HG02938 (cell line): ENCODE data around the gene CACNA2D4.
"Not testable (repeated sequence)": the region's sequence is repeated elsewhere in the genome, so short reads cannot be mapped to it uniquely, and the experiment has no call there.

ENCODE experiments used
- ATAC-seq: cut with Tn5 transposase; IDR thresholded peaks from one replicate; pipeline ENCODE4 v1.9.1; 2021; ENCODE audit warnings: mild to moderate bottlenecking, moderate library complexity; ENCODE audit not compliant: unreplicated experiment

The CACNA2D4 gene

DNA sequence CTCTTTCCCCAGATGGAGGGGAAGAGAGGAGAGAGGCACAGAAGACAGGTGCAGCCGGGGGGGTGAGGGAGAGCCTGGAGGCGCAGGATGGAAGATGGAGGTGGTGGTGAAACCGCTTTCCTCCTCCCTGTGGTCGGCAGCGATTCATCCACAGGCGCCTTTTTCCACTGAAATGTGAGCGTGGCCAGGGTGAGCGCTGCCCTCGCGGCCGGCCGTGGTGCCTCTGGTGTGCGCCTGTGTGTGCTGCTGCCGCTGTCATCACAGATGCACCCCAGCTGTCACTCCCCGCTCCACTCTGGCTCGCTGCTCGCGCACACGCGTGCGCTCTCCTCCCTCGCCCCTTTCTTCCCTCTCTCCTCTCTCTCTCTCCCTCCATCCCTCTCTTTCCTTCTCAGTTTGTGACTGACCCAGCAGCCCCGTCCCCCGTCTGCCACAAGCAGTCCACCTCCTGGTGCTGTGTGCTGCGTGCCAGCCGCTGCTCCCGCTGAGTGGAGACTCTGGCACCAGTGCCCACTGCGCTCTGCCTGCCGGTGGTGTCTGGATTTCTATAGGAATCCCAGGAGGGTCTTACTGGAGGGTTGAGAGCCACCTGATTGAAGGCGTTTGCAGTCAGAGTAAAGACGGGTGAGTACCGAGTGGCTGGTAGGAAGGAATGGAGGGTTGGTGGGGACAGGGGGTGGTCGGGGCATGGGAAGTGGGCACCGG, 98.1 kb downstream of the CACNA2D4 start, which contains the start of gene LRTM2:
Gene LRTM2 (plus strand): TSS at position 375 of the 705 bp plus-strand sequence. CDS start 7,584 bp downstream, outside the sequence.
- no peak for ATAC-seq

DNA sequence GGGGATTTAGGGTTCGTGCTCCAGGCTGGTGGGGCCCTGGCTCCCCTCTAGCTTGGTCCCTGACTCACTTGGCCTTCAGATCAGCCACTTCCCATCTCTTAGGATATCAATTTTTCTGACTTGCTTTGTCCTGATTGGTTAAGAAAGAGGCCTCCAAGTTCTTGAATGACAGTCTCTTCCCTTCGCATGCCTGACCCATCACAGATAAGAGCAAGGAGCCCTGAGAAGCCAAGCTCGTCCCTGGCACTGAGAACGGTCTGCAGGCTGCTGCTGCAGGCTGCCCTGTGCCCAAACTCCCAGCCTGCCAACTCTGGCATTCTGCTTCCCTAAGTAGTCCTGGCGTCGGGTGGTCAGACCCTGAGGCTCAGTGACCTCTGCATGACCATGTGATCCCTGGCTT, 98.9 kb downstream of the CACNA2D4 start:
- no peak for ATAC-seq

DNA sequence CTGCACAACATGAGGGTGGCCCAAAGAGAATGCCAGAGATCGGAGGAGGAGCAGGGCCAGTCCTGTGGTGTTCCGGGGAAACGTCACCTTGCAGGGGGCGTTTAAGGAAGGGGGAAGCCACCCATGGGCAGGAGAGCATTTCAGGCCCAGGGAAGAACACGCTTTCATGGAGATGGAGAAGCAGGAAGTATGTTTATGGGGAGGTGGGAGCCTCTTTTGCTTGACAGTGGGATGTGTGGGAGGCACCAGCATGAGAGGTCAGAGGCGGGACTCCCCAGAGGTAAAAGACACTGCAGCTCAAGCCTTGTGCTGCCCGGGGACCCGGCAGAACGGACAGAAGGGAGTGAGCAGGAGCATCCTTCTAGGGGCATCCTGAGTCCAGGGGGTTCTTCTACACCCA, 99.4 kb downstream of the CACNA2D4 start:
- no peak for ATAC-seq

DNA sequence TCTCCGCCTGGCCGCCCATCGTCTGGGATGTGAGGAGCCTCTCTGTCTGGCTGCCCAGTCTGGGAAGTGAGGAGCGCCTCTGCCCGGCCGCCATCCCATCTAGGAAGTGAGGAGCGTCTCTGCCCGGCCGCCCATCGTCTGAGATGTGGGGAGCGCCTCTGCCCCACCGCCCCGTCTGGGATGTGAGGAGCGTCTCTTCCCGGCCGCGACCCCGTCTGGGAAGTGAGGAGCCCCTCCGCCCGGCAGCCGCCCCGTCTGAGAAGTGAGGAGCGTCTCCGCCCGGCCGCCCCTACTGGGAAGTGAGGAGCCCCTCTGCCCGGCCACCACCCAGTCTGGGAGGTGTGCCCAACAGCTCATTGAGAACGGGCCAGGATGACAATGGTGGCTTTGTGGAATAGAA, 100.5 kb downstream of the CACNA2D4 start:
- ATAC-seq = not testable (repeated sequence)

DNA sequence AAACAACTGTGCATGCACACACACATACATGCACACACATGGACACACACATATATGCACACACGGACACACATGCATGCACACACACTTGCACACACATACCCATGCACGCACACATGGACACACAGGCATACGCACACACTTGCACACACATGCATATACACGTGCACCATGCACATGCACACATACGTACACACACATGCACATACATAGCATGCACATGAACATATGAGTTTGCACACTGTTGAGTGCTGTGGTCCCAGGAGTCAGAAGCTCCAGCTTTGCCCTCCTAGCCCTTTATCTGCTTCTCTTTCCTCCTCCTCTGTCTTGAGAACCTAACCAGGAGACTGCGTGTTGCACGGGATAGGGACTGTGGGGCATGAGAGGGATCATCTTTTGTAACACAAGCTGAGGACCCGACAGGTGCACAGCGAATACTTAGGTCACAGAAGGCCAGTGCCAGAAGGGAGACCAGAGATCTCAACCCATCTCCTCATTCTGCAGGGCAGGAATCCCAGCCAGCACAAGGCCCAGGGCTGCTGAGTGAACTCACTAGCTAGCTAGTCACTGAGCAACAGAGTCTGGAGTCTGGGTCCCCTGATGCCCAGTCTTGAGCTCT, 101.6 kb downstream of the CACNA2D4 start:
- no peak for ATAC-seq

DNA sequence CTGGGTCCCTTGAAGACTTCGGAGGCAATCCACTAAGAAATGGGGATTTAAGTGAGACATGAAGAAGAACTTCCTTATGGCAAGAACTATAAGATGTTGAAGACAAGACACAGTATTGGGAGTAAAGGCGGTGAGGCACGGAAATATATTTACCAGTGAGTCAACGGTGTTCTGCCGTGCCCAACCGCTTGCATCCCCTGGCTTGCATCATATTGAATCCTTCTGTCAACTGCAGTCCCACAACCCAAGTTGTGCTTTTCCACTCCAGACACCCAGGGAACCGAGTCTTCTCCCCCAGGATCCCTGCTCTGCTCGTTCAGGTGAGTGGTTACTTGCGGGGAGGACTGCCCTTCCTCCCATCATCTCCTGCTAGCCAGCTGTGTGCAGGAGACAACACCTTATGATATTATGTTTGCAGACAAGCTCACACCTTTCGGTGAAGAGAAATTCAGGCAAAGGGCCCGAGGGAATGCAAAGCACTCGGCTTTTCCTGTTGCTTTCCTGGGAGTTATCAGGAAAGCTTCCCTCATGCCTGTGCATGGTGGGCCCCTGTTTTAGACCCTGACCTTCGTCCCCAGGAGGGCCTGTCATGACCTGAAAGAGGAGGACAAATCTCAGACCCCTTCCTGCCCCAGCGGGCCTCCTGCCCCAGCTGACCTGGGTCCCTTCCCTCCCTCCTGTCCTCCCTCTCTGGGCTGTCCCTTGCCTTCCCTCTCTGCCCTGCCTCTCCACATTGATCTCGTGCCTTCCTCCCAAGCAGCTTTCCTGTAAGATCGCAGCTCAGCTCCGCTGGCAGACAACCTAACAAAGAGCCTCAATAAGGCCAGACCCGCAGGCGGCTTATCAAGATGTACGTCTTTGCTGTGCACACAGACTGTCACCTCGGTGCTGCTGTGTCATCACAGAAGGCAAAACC, 102.4 kb downstream of the CACNA2D4 start:
- no peak for ATAC-seq

DNA sequence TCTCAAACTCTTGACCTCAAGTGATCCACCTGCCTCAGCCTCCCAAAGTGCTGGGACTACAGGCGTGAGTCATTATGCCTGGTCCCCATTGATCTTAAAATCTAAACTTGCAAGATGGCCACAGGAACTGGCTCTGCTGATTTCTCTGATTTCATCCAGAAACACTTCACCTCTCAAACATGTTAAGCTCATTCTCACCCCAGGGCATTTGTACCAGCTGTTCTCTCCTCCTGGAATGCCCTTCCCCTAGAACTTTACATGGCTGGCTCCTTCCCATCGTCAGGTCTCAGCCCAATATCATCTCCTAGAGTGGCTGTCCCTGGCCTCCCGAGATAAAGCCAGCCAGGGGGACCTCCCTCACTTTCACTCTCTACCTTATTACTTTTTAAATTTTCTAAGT, 103.3 kb downstream of the CACNA2D4 start:
- no peak for ATAC-seq

DNA sequence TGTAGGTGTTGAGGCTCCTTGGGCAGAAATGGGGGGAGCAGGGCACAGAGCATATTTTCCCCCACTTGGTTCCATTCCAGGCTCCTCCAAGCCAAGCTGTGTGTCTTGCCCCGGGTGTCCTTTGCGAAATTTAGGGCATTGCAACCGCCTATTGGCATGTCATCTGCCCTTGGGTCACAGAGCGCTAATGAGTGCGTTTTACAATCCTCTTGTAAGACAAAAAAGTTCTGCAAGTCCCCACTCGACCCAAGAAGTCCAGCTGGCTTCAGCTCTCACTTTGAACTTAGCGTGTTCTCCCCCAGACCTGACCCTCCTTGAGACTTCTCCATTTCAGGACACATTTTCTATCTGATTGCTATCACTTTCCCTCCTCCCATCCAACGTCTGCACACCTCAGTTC, 104.2 kb downstream of the CACNA2D4 start:
- no peak for ATAC-seq

DNA sequence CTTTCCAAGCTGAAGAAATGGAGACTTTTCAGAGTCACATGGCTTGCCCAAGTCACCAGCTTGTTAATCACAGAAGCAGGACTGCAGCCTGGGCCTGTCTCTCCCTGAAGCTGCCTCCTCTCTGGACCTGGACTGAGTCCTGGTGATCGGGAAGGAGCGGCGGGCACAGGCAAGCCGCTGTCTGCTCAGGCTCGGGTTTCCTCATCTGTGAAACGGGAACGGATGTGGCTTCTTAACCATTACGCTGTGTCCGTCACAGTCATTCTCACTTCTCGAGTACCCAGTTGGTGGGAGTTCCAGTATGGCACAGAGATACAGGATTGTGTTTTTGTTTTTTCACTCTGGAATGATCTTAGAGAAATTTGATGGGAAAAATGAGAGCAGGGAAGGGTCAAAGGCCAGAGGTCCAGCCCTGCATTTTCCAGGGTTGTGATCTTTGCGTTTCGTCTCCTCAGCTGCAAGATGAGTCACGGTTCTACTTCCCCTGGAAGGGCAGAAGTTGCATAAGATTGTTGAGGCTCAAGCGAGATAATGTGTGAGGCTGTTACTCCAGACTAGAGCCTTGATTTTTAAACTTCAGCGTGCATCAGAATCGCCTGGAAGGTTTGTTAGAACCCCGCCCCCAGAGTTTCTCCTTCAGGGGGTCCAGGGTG, 105.7 kb downstream of the CACNA2D4 start:
- no peak for ATAC-seq

DNA sequence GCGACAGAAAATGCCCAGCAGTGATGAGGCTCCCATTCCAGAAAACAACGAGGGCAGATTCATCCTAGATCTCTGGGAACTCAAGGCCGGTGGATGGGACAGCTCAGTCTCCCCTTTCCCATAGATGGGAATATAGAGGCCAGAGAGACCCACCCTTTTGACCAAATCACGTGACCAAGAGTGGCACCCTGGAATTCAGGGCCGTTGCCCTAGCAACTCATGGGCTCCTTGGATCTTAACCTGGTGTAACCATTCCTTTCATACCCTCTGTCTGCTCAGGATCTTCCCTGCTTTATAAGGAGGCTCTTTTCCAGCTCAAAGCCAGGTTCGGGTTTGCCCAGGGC, 106.5 kb downstream of the CACNA2D4 start:
- ATAC-seq = no peak

DNA sequence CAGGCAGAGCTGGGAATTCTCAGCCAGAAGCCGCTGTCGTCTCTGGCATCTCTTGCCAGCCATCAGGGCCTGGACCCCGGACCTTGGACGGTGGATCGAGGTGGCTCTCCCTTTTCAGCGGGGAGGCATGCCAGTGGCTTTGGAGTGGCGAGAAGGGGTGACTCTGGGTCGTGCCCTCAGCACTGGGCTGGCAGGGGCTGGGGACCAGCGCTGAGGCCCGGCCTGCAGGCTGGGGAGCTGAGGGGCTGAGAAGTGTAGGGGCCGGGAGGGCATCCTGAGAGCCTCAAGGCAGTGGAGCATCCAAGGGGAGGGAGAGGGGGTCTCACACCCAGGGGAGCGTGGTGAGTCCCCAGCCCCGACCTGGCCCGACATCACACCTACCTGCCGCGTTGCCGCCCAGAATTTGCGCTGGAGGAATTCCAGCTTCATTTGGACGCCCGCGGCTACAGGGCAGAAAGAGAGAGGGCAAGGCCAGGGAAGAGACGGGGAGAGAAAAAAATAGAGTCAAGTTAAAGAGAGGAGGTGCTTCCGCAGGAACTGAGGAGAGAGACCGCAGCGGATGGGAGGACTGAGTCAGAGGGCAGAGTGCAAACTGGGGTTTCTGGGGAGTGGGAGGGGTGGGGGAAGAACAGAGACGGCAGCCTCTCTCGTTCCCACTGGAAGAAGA, 107.0 kb downstream of the CACNA2D4 start:
- no peak for ATAC-seq

DNA sequence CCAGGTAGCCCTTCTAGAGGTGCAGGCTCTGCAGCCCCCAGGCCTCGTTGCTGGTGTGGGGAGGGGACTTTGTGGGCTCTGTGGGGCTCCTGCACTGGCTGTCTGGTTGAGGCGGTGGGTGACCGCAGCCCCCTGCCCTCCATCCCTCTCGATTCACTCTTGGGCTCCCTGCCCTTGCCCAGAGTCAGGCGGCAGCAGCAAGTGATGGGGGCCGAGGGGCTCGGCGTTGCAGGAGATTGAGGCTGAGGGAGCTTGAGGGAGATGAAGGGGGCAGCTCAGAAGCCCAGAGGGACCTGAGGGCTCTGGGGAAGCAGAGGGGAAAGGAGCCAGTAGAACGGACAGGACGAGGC, 107.5 kb downstream of the CACNA2D4 start:
- no peak for ATAC-seq

DNA sequence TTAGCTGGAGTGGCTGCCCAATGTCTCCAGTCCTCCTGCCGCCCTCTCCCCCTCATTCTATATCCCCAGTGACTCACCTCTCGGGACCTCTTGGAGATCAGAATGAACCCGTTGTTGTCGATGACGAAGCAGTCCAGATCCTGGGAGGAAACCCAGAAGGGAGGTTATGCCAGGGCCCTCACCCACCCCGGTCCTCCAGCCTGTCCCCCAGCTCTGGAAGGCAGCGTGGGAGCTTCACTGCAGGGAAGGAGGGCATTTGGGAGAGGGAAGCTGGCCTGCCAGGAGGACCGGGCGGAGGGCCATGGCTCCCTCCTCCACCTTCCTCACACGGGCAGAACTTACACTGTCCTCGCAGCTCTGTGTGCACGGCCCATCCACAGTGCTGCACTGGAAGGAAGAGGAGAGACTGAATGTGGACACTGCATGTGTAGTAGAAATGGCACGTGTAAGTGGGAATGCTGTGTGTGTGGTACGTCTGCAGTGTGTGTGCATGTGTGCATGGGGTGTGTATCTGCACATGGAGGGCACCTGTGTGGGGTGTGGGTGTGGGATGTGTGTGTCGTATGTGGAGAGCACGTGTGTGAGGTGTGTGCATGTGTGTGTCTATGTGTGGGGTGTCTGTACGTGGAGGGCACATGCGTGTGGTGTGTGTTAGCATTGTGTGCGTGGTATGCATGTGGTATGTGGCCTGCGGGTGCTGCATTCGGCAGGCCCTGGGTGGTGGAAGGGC, 108.1 kb downstream of the CACNA2D4 start:
- no peak for ATAC-seq

DNA sequence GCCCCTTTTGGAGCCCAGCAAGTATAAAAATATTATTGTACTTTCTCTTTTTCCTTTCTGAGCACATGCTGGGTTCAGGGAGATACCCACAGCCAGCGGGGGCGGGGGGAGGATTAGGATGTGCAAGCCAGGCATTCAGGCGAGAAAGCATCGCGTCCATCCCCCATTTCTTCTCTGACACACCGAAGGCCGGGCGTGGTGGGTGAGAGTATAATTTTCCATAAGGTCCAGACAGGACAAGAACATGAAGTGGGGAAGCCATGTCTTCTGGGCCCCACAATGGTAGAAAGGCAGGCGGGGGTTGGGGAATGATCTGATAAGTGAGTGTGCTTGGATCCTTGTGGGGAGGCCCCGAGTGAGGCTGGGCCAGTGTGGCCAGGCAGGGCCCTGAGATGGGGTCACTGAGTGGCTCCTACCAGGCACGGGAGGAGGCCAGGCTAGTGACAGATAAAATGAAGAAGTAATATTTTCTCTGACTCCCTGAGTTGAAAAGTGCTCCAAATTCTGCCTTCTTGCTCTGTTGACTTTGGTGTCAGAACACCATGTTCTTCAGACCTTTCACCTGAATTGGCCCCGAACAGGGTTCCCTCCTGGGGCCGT, 108.8 kb downstream of the CACNA2D4 start:
- no peak for ATAC-seq

DNA sequence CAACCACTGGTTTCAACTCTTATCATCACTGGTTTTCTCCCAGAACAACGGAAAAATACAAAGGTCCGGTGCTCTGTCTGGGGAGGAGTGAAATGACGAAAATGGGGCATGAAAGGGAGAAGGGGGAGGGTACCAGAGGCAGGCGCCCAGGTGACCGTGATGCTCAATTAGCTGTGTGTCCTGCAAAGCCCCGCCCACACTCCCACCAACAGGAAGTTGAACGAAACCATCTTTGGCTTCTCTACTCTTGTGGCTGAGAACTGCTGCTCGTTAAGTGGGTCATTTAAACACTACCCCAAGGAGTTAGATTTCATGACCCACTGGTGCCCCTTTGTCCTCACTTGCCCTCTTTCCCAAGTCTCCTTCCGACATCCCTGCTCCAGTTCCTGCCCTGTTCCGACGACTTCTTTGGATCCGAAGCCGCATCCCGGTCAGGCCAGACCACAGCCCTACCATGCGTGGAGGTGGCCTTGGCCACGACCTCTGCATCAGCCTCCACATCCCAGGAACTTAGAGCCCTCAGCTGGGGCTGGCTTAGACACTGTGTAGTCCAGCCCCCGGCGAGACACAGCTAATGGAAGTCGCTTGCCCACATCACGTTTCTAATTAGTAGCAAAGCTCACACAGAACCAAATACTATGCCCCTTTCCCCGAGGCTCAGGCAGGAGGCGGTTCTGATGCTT, 109.5 kb downstream of the CACNA2D4 start:
- no peak for ATAC-seq

DNA sequence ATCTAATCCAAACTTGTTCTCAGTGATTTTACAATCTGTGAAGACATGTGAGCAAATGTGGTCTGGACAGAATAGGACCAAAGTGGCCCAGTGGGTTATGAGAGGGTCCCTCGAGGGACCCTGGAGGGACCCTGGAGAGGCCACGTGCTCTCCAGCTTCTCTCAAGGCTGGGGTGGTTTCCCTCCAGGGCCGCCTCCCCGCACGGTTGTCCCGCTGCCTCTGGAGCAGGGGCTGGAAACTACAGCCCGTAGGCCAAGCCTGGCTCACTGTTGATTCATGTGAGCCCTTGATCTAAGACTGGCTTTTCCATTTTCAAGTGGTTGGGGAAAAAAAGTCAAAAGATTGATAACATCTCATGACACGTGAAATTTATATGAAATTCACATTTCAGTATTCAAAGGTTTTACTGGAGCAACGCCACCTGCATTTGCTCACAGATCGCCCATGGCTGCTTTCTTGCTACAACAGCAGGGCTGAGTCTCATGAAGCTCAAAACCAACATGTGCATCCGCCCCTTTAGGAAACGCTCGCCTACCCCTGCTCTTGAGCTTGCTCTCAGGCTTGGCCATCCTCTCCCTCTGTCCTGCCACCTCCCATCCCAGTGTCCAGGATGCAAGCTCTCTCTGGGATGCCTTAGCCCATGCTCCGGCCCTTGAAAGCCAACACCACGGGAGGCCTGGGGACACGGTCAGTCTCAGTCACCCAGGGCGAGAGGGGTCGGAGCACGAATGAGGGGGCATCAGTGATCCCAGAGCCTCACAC, 110.2 kb downstream of the CACNA2D4 start:
- ATAC-seq = no peak

DNA sequence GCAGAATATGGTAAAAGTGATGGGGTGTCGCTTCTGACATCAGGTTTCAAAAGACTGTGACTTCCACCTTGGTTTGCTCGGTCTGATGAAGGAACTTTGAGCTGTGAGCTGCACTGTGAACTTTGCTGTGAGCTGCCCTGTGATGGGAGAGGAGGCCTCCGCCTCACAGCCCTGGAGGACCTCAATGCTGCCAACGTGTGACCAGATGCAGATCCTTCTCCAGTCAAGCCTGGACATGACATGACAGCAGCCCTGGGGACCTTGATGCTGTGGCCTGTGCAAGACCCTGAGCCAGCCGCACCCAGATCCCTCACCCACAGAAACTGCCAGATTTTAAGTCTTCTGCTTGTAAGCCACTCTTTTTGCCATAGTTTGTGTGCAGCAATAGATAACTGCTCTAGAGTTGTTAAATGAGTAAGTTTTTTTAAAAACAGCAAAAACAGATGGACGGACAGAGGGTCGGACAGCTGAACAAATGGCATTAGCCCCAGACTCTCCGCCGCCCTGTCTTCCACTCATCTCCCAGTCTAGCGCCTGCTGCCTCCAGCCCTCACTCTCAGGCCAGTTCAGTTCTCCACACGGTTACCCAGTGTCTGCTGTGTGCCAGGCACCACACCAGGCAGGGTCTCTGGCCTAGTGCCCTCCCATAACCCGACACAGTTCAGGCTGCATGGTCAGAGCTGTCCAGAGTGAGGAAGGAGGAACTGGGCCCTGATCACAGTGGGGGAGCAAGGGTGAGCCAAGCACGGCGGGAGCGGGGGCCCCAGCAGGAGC, 111.2 kb downstream of the CACNA2D4 start:
- ATAC-seq = no peak
